GM12801 (cell line): ENCODE results near the gene KDM4C.

Source experiments
- CTCF ChIP-seq: IDR thresholded peaks from one replicate; pipeline ENCODE4 v1.5.1; 2011; ENCODE audit warnings: control low read depth; ENCODE audit not compliant: insufficient read length; ENCODE audit errors: extremely low read depth

Gene KDM4C

DNA sequence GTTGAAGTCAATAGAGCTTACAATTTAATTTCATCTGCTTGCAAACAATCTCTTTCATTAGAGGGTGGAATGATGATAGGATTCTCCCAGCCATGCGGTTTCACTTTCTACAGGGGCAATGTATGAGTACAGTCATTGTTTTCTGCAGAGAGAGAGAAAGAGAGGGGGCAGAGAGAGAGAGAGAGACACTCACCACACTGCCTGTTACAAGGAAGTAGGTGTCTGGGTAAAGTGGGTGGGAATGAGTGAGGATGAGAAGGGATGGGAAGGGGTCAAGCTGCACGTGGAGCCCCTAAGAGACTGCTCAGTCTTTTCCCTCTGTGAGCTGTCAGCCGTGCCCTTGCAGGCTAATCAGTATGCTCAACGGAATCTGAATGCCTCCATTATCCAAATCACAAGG, 454.3 kb downstream of the KDM4C start:
- no peak for TF ChIP-seq CTCF

DNA sequence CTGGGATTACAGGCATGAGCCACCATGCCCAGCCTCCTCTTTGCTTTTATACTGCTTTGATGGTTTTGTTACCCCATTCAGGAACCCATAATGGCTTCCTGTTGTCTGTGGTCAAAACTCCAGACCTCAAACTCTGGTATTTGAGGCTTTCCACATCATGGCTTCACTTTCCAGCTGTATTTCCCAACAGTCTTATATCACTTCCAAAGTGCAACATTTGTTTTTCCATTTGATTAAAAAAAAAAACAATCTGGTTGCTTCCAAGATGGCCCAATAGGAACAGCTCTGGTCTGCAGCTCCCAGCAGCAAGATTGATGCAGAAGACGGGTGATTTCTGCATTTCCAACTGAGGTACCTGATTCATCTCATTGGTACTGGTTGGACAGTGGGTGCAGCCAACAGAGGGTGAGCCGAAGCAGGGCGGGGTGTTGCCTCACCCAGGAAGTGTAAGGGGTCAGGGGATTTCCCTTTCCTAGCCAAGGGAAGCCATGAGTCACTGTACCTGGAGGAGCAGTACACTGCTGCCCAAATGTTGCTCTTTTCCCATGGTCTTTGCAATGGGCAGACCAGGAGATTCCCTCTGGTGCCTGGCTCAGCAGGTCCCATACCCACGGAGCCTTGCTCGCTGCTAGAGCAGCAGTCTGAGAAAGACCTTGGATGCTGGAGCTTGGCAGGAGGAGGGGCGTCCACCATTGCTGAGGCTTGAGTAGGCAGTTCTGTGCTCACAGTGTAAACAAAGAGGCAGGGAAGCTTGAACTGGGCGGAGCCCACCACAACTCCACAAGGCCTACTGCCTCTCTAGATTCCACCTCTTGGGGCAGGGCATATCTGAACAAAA, 458.4 kb downstream of the KDM4C start:
- TF ChIP-seq CTCF: no peak

- no peak for TF ChIP-seq CTCF
These were observed 466.2 kb downstream of the KDM4C start for GRCh38 chr9:7223981-7224380.
